B cell (primary cell): ENCODE measurements around the gene PRKN. TPM values are rescaled to one million over a fixed set of nuclear protein-coding genes. Genes with fewer than 3 reads are reported as not detected.

Source experiments
- ATAC-seq: fragments of 200-7000 bp; cut with Tn5 transposase; one replicate; pipeline ENCODE4 v1.10.0; 2021; ENCODE audit warnings: low read depth, mild to moderate bottlenecking, moderate number of reproducible peaks, moderate library complexity
- CTCF ChIA-PET: fragments of 350-600 bp; sonication (Branson Sonifier 250); formaldehyde crosslinking; loops from one replicate; lab custom pipeline; 2021; ENCODE audit warnings: antibody characterized with exemption, inconsistent platforms; lab: Charles Lee
- POLR2A ChIA-PET: fragments of 350-600 bp; sonication (Branson Sonifier 250); formaldehyde crosslinking; loops from one replicate; lab custom pipeline; 2021; ENCODE audit warnings: antibody characterized with exemption; lab: Charles Lee
- DNase-seq: peaks from one replicate; pipeline ENCODE4 v3.0.0; 2013
- H2AFZ ChIP-seq: 2 replicates; pipeline ENCODE4 v1.6.1; 2012; ENCODE audit warnings: mild to moderate bottlenecking, low read depth, low read length; ENCODE audit not compliant: insufficient read depth, poor library complexity, severe bottlenecking
- H3K27ac ChIP-seq, 2 donors: 1 replicate in 1 of 2; 2 replicates in 1 of 2; pipeline ENCODE4 v1.5.1; 2012 to 2013; ENCODE audit warnings: low read length in 2 of 2, mild to moderate bottlenecking in 2 of 2, moderate library complexity in 1 of 2
- H3K27me3 ChIP-seq, 4 experiments: fragments of 200-600 bp in 1 of 4; sonication (generic) in 1 of 4; replicated peaks in 1 of 4; 1 replicate in 2 of 4; 2 replicates in 2 of 4; pipeline versions ENCODE4 v1.6.1 to v1.7.0; 2013 to 2016; ENCODE audit warnings: low read length in 3 of 4, mild to moderate bottlenecking in 2 of 4, mixed read lengths in 1 of 4, moderate library complexity in 1 of 4; ENCODE audit not compliant: insufficient read depth in 4 of 4, control insufficient read depth in 3 of 4; ENCODE audit errors: control extremely low read depth in 1 of 4
- H3K36me3 ChIP-seq, 2 experiments: replicated peaks in 1 of 2; 1 replicate in 1 of 2; 2 replicates in 1 of 2; pipeline versions ENCODE4 v1.6.1 to v1.7.1; 2013; ENCODE audit warnings: low read length in 1 of 2; ENCODE audit not compliant: insufficient read depth in 2 of 2, control insufficient read depth in 1 of 2; ENCODE audit errors: control extremely low read depth in 1 of 2, extremely low read depth in 1 of 2
- H3K4me1 ChIP-seq, 2 donors: fragments of 200-600 bp in 1 of 2; sonication (generic) in 1 of 2; 1 replicate in 1 of 2; 2 replicates in 1 of 2; pipeline versions ENCODE4 v1.5.1 to v1.6.1; 2013 to 2017; ENCODE audit warnings: low read length in 2 of 2; ENCODE audit not compliant: control insufficient read depth in 2 of 2, insufficient read depth in 2 of 2
- H3K4me2 ChIP-seq: replicated peaks from 2 replicates; pipeline ENCODE3; 2012; ENCODE audit warnings: mild to moderate bottlenecking, low read depth, low read length; ENCODE audit not compliant: poor library complexity, severe bottlenecking
- H3K4me3 ChIP-seq, 5 experiments: fragments of 200-600 bp in 1 of 5; sonication (generic) in 1 of 5; 1 replicate in 3 of 5; 2 replicates in 2 of 5; pipeline versions ENCODE4 v1.5.1 to v1.7.0; 2011 to 2016; ENCODE audit warnings: low read length in 4 of 5, mild to moderate bottlenecking in 4 of 5, low read depth in 2 of 5, control low read depth in 1 of 5, moderate library complexity in 1 of 5; ENCODE audit not compliant: insufficient read depth in 1 of 5; ENCODE audit errors: control extremely low read depth in 1 of 5, extremely low read depth in 1 of 5
- H3K79me2 ChIP-seq: fragments of 200-600 bp; sonication (generic); one replicate; pipeline ENCODE4 v1.6.0; 2016; ENCODE audit warnings: low read length; ENCODE audit not compliant: control insufficient read depth, insufficient read depth
- H3K9ac ChIP-seq: fragments of 200-600 bp; sonication (generic); 2 replicates; pipeline ENCODE4 v1.6.1; 2017; ENCODE audit warnings: mild to moderate bottlenecking, low read length, moderate library complexity
- H3K9me3 ChIP-seq, 3 donors: one replicate each; pipeline versions ENCODE4 v1.6.1 to v1.7.1; 2013; ENCODE audit warnings: low read length in 2 of 3; ENCODE audit not compliant: control insufficient read depth in 2 of 3, insufficient read depth in 1 of 3; ENCODE audit errors: control extremely low read depth in 1 of 3
- H4K20me1 ChIP-seq: 2 replicates; pipeline ENCODE4 v1.6.0; 2012; ENCODE audit warnings: mild to moderate bottlenecking, low read length; ENCODE audit not compliant: insufficient read depth, control insufficient read depth, poor library complexity, severe bottlenecking
- H3K27ac Mint-ChIP-seq: one replicate; pipeline ENCODE4 v1.8.0; 2021; ENCODE audit warnings: mixed read lengths
- H3K27me3 Mint-ChIP-seq: one replicate; pipeline ENCODE4 v1.8.0; 2021; ENCODE audit warnings: mixed read lengths
- H3K4me1 Mint-ChIP-seq: one replicate; pipeline ENCODE4 v1.8.0; 2021; ENCODE audit warnings: mixed read lengths
- H3K4me3 Mint-ChIP-seq: one replicate; pipeline ENCODE4 v1.8.0; 2021; ENCODE audit warnings: mixed read lengths
- H3K9me3 Mint-ChIP-seq: one replicate; pipeline ENCODE4 v1.8.0; 2022; ENCODE audit warnings: mixed read lengths; ENCODE audit not compliant: insufficient read depth
- EZH2 ChIP-seq: IDR thresholded peaks from 2 replicates; pipeline ENCODE4 v1.6.1; 2012; ENCODE audit warnings: borderline replicate concordance, low read depth, mild to moderate bottlenecking, moderate library complexity, low read length; ENCODE audit not compliant: insufficient read depth, poor library complexity, severe bottlenecking
- WGBS: methylation state at CpG from one replicate; pipeline ENCODE4 v1.1.5; 2013; ENCODE audit warnings: missing lambda C conversion rate; ENCODE audit not compliant: insufficient coverage; 5-methylcytosine and 5-hydroxymethylcytosine counted together
- intact Hi-C: fragments of 100-400 bp; cut with micrococcal nuclease; formaldehyde crosslinking; loops from one replicate; pipeline ENCODE4 v1.10.0; 2022
- polyA plus RNA-seq: library from polyadenylated mRNA; depleted of rRNA; stranded (reverse); fragments of >200 nt; gene quantifications from 2 replicates; pipeline ENCODE4 v1.2.3, GENCODE V29; 2012
- total RNA-seq, 2 donors: library from RNA; stranded (reverse); fragments of 120-200 nt in 1 of 2; gene quantifications; 1 replicate in 1 of 2; 2 replicates in 1 of 2; pipeline versions ENCODE4 v1.2.3 to v1.2.4, GENCODE V29; 2013 to 2022
- TF ChIP-seq, protein P1 (sequence below): fragments of 200-600 bp; IDR thresholded peaks from one replicate; pipeline ENCODE4 v1.8.0; 2022; ENCODE audit warnings: antibody characterized with exemption, mild to moderate bottlenecking

PRKN gene
- total and polyA plus RNA-seq, 2 donors (not counting 1 experiment from before 2014, with no cell fraction given): 1.6 to 6.2 TPM

DNA sequence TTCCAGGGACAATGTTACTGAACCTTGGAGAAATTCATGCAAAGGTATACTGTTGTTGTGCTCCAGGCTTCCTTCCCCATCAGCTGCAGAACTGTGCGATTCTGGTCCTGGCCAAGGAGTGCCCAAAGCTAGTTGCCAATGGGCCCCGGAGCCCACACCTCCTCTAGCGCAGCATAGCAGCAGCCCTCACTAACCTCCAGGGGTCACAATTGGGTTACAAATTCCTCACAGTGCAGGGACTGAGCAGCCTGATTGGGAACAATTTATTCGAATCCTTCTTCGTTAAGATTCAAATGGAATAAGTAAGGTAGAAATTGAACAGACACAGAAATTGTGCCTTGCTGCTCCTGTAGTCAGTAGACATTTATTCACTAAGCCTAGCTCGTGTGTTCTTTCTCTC, 284.9 kb downstream of the PRKN start:
- H3K4me2 ChIP-seq: no peak overlapping the region
- Mint-ChIP-seq H3K4me3 (no peak overlapping the region), H3K27me3 (no peaks in the 10 kb centered on the region), H3K4me1 (no peaks in the 10 kb centered on the region), H3K27ac (no peak overlapping the region), H3K9me3 (peaks cover 10% of the 10 kb centered on the region)
- ChIA-PET POLR2A (no interaction called here), CTCF (no interaction called here)
- no peaks in the 10 kb centered on the region for H3K36me3 ChIP-seq
- no peak overlapping the region for H3K9ac ChIP-seq
- no peak for ATAC-seq
- TF ChIP-seq EZH2: no peak
- TF ChIP-seq, protein P1, sequence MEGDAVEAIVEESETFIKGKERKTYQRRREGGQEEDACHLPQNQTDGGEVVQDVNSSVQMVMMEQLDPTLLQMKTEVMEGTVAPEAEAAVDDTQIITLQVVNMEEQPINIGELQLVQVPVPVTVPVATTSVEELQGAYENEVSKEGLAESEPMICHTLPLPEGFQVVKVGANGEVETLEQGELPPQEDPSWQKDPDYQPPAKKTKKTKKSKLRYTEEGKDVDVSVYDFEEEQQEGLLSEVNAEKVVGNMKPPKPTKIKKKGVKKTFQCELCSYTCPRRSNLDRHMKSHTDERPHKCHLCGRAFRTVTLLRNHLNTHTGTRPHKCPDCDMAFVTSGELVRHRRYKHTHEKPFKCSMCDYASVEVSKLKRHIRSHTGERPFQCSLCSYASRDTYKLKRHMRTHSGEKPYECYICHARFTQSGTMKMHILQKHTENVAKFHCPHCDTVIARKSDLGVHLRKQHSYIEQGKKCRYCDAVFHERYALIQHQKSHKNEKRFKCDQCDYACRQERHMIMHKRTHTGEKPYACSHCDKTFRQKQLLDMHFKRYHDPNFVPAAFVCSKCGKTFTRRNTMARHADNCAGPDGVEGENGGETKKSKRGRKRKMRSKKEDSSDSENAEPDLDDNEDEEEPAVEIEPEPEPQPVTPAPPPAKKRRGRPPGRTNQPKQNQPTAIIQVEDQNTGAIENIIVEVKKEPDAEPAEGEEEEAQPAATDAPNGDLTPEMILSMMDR: no peak
- H3K4me3 ChIP-seq: no peak overlapping the region
- no peak overlapping the region for H2AFZ ChIP-seq
- WGBS: 90% methylated on average over 5 of the region's 6 CpGs
- no peaks in the 10 kb centered on the region for H4K20me1 ChIP-seq
- no peak overlapping the region for H3K27ac ChIP-seq
- no peaks in the 10 kb centered on the region for H3K79me2 ChIP-seq
- H3K9me3 ChIP-seq: peaks cover 0 to 3% (median 0%) of the 10 kb centered on the region in 3 donors
- DNase-seq: peak; percentile 3
- intact Hi-C loops: no loop called here
- no peaks in the 10 kb centered on the region for H3K27me3 ChIP-seq
- no peaks in the 10 kb centered on the region for H3K4me1 ChIP-seq

DNA sequence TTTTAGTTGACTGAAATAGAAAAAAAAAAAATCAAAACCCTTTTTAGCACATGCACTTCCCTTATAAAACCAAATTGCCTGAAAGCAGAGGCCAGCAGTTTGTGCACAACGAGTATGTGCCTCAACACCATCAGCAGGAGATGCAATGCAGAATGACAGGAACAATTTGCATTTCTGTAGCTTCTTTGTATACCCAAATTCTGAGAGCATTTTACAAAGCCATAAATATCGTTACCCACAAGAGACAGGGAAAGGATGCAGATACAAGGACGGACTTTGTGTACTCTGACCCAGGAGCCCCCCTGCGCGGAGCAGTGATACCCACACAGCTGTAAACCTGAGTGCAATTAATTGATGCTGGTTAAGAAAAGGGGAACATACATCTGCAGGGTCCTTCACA, 285.6 kb downstream of the PRKN start:
- H3K27me3 Mint-ChIP-seq: no peaks in the 10 kb centered on the region
- no peak overlapping the region for H3K4me3 ChIP-seq
- DNase-seq (no peak), ATAC-seq (no peak)
- no peaks in the 10 kb centered on the region for H3K27me3 ChIP-seq
- no peaks in the 10 kb centered on the region for H4K20me1 ChIP-seq
- H3K4me1 ChIP-seq: no peaks in the 10 kb centered on the region
- no peak for TF ChIP-seq EZH2
- TF ChIP-seq, protein P1: no peak
- H3K4me2 ChIP-seq: no peak overlapping the region
- no peak overlapping the region for H3K9ac ChIP-seq
- H3K9me3 Mint-ChIP-seq: peaks cover 10% of the 10 kb centered on the region
- no peak overlapping the region for H3K27ac Mint-ChIP-seq
- ChIA-PET CTCF (no interaction called here), POLR2A (no interaction called here)
- no peak overlapping the region for H3K4me3 Mint-ChIP-seq
- H3K79me2 ChIP-seq: no peaks in the 10 kb centered on the region
- H3K27ac ChIP-seq: no peak overlapping the region
- no peaks in the 10 kb centered on the region for H3K4me1 Mint-ChIP-seq
- H3K9me3 ChIP-seq: peaks cover 0 to 3% (median 0%) of the 10 kb centered on the region in 3 donors
- no peak overlapping the region for H2AFZ ChIP-seq
- WGBS: 73% methylated on average over 5 of the region's 5 CpGs
- no peaks in the 10 kb centered on the region for H3K36me3 ChIP-seq
- intact Hi-C loops: no loop called here
